Activated naive CD4-positive, alpha-beta T cell treated with anti-CD3 and anti-CD28 coated beads, Interleukin-2, amount 50 U/mL, for 72 hours (primary cell): Measurements from ENCODE around the gene RAMAC. TPM values are rescaled to one million over a fixed set of nuclear protein-coding genes. Genes with fewer than 3 reads are reported as not detected.
A peak's percentile ranks its signal among the peaks of the same experiment; 100 is the strongest.

Source experiments
- ATAC-seq, 2 donors: fragments of 150-1000 bp; cut with Tn5 transposase; 2 replicates each; pipeline ENCODE4 v1.10.0; 2021; ENCODE audit warnings: mild to moderate bottlenecking in 2 of 2, moderate library complexity in 2 of 2
- DNase-seq, 2 donors: peaks; one replicate each; pipeline ENCODE4 v3.0.0; 2021 to 2022; ENCODE audit warnings: low spot score in 2 of 2
- H3K27ac Mint-ChIP-seq, 2 donors: one replicate each; pipeline ENCODE4 v1.8.0; 2022; ENCODE audit warnings: mild to moderate bottlenecking in 2 of 2, mixed read lengths in 2 of 2
- H3K36me3 Mint-ChIP-seq, 2 donors: one replicate each; pipeline ENCODE4 v1.8.0; 2022; ENCODE audit warnings: mixed read lengths in 2 of 2
- H3K9me3 Mint-ChIP-seq, 2 donors: one replicate each; pipeline ENCODE4 v1.8.0; 2022; ENCODE audit warnings: mixed read lengths in 2 of 2
- total RNA-seq, 2 donors: library from RNA; stranded (reverse); gene quantifications; one replicate each; pipeline ENCODE4 v1.2.3, GENCODE V29; 2022

The RAMAC gene
- total RNA-seq, 2 donors from 2014 or later = 20.1 to 20.3 TPM

DNA sequence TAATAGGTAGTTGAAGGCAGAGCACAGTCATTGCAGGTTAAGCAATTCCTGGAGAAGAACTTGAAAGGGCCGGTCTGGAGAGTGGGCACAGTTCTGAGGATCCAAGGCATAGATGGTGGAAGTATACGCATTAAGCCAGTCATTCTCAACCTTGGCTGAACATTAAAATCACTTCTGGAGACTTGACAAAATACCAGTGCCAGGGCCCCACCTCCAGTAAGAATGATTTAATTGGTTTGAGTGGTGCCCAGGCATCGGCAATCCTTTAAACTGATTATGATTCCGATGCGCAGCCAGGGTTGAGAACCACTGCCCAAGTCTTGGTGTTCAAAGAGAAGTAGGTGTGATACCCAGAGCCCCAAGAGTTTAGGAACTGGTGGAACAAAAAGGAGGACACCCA lies 26.6 kb upstream of the RAMAC start:
- H3K9me3 Mint-ChIP-seq = no peaks in the 10 kb centered on the region
- no peak for ATAC-seq

DNA sequence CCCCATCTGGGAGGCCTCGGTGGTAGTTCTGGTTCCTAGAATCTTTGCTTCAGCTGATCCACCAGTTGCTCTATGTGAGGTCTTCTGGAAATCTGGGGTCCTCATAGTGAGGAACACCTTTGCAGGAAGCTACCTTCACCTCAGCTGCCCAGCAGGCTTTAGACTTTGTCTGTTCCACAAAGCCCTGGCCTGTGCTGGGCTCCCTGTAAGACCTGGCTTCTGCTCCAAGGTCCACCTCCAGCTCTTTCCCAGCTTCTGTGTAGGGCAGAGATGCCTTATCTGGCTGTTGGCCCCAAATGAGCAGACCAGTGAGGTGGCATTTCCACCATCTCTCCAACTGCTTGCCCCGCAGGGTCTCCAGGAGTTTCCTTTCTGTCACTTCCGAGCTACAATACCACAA lies 25.2 kb upstream of the RAMAC start:
- Mint-ChIP-seq H3K36me3 (no peaks in the 10 kb centered on the region), H3K27ac (no peak overlapping the region), H3K9me3 (no peaks in the 10 kb centered on the region)
- no peak for DNase-seq
- no peak for ATAC-seq

More for the DNA sequence above, 26.6 kb upstream of the RAMAC start:
- DNase-seq = no peak
- Mint-ChIP-seq H3K36me3 (no peaks in the 10 kb centered on the region), H3K27ac (no peak overlapping the region)

DNA sequence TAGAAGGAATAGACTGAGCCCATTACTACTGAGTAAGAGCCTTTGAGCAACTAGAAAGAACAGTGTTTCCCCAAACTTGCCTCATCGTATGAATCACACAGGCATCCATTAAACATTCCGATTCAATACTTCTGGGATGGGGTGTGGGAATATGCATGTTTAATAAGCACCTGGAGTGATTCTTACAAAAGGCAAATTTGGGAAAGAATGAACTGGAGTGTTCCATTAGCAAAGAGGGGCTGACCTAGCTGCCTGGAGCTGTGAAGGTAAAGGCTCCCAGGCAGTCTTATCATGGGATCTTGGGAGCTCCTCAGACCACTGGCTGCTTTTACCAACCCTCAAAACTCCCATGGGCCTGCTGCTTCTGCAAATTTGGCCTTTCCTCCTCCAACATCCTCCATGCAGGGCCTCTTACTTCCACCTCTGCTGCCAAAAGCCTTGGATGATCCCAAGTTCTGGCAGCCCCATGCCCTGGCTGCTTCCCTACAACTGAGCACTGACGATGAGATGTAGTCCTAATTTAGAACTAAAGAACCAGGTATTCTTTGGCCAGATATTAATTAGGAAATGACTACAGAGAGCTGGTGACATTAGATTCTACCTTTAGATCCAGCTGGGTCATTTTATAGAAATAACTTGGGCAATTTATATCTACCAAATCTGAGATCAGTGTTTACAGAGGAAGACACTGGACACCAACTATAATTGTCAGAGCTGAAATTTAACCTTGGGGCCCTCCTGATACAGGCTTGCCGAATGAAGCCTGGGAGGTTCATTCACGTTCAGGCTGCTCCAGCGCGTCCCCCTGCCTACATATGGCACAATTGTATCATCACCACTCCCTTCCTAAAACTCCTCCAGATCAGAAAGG lies 22.3 kb upstream of the RAMAC start:
- no peak for ATAC-seq
- no peak for DNase-seq
- Mint-ChIP-seq H3K36me3 (no peaks in the 10 kb centered on the region), H3K9me3 (no peaks in the 10 kb centered on the region), H3K27ac (no peak overlapping the region)

DNA sequence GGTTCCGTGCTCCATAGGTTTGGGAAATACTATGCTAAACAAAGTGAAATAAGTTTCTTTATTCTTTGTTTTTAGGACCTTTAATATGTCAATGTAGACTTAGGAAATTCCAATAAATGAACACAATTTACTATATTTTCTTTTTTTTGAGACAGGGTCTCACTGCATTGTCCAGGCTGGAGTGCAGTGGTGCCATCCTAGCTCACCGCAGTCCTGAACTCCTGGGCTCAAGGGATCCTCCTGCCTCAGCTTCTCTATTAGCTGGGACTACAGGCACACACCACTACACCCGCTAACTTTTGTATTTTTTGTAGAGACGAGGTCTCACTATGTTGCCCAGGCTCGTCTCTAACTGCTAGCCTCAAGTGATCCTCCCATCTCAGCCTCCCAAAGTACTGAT lies 21.1 kb upstream of the RAMAC start:
- ATAC-seq = no peak
- Mint-ChIP-seq H3K36me3 (no peaks in the 10 kb centered on the region), H3K9me3 (no peaks in the 10 kb centered on the region), H3K27ac (no peak overlapping the region)
- no peak for DNase-seq

DNA sequence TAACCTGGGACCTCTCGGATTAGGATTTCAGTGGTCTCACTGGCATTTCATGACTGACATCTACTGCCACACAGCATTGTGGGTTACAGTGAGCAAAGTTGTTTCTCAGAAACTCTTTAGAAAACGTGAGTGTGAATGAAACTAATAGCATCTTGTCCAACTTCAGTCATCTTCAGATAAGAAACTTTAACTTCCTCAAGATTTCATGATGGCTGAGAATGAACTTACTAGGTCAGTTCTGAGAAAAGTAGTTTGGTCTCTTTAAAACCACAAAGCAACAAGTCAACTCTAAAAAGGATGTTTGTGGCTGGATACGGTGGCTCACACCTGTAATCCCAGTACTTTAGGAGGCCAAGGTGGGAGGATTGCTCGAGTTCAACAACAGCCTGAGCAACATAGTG lies 19.3 kb upstream of the RAMAC start:
- H3K9me3 Mint-ChIP-seq = no peaks in the 10 kb centered on the region
- no peaks in the 10 kb centered on the region for H3K36me3 Mint-ChIP-seq
- ATAC-seq (peak; percentile 87 to 94), DNase-seq (no peak)
- no peak overlapping the region for H3K27ac Mint-ChIP-seq

DNA sequence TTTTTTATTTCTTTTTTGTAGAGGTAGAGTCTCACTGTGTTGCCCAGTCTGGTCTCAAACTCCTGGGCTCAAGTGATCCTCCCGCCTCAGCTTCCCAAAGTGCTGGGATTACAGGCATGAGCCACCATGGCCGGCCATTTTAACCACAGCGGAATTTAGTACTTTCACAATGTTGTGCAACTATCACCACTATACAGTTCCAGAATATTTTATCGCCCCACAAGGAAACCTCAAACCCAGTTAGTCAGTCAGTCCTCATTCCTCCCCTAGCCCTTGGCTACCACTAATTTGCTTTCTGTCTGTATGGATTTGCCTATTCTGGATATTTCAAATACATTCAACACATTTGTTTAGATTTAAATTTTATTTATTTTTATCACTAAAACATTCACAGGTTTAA lies 17.9 kb upstream of the RAMAC start:
- H3K9me3 Mint-ChIP-seq = no peaks in the 10 kb centered on the region
- no peak for ATAC-seq
- no peaks in the 10 kb centered on the region for H3K36me3 Mint-ChIP-seq
- DNase-seq = no peak
- H3K27ac Mint-ChIP-seq = no peak overlapping the region

DNA sequence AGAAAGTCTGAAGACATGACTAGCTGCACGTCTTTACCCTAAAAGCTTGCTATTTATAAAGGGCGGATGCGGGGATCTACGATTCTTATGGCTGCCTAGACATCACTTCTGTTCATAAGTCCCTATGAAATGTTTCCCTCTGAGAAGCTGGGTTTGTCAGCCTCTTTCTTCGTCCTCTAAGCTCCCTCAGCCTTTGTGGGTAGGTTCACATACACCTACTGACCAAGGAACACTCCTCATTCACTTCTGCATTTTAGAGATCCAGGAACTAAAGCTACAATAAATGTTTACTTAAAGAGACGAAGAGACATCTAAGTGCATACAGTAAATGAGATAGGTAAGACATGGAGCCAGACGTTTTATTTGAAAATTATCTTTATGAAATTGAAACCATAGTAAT lies 16.7 kb upstream of the RAMAC start:
- H3K36me3 Mint-ChIP-seq = no peaks in the 10 kb centered on the region
- no peak overlapping the region for H3K27ac Mint-ChIP-seq
- DNase-seq (no peak), ATAC-seq (no peak)
- H3K9me3 Mint-ChIP-seq = no peaks in the 10 kb centered on the region

DNA sequence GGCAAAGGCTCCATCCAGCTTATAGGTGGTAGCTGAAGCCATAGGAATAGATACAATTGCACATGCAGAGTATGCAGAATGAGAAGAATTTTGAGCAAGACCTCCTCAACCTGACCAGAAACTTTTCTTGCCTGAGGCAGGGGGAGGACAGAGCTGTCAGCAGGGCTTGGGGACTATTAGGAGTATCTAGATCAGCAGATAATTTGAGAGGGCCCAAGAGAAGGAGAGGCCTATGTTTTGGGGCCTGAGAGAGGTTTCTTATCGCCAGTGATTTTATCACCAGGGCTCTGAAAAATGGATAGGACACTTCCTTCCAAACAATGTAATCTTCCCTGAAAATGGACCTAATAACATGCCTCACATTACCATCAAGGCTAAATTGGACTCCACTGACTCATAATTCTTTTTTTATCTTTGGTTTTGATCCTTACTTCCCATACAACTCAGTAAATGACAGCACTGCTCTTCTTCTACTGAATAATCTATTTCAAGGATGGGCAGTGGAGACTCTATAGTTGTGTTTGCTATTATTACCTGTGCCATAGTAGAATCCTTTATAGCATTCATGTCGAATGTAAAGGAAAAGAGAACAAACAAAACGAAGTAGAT lies 15.8 kb upstream of the RAMAC start:
- Mint-ChIP-seq H3K9me3 (no peaks in the 10 kb centered on the region), H3K36me3 (no peaks in the 10 kb centered on the region), H3K27ac (no peak overlapping the region)
- ATAC-seq = no peak
- no peak for DNase-seq

DNA sequence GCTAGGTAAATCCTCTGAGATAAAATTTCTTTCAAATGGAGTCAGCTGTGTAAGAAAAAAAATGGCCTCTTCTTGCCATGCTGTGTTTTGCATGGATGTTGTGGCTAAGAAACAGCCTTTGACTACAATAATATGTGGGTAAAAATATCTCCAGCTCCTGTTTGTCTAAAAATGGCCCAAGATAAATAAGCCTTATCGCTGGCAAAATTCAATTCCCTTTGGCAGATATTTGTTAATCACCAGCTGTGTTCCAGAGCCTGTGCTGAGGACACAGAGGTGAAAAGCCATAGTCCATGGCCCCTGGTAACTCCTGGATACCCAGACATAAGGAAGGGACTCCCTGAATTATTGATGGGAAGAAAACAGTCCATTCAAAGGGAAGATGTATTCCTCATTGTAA lies 15.3 kb upstream of the RAMAC start:
- DNase-seq (no peak), ATAC-seq (no peak)
- Mint-ChIP-seq H3K9me3 (no peaks in the 10 kb centered on the region), H3K27ac (no peak overlapping the region), H3K36me3 (no peaks in the 10 kb centered on the region)

DNA sequence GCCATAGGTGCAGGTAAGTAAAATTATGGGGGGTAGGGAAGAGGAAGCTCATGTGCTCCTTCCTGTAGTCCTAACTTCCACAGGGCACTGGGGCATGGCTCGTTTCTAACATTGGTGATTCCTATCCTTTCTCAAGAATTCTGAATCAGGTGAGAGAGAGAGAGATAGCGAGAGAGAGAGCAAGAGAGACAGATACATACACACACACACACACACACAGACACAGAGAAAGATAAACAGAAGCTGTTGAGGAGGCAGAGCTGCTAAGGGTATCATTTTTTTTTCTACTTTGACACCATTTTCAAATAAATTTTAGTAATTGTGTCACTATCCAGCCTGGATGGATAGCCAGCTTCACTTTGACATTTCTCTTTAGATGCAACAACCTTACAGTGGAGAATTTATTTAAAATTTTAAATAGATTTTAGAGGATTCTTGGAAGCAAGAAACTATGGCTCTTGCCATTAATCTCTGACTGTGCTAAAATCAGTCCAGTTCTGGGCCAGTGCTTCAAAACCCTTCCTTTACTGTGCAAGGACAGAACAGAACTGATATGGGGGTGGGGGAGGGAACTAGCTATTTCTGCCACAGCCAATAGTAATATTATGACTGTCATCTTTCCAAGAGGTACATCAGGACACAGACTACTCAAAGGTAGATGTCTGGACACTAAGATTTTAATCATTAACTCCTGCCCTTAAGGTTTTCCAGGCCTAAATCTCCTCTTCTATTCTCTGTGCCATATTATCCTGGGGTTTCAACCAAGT lies 14.6 kb upstream of the RAMAC start:
- H3K36me3 Mint-ChIP-seq = no peaks in the 10 kb centered on the region
- DNase-seq = no peak
- H3K9me3 Mint-ChIP-seq = no peaks in the 10 kb centered on the region
- ATAC-seq = no peak
- no peak overlapping the region for H3K27ac Mint-ChIP-seq

DNA sequence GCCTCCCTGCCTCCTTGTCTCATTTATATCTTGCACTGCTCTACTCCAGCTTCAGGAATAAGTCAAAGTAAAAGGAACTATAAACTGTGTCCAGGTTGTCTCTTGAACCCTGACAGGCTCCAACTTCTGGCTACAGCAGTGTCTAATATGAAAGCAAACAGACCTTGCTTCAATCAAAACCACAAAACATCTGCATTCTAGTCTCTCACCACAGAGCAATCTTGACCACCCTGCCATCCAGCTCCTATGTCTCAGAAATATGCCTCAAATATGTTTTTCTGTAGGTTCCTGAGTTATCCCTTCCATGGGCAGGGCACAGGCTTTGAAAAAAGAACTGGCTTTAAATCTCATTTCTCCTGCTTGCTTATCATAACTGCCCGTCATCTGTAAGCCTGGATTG lies 13.0 kb upstream of the RAMAC start:
- H3K9me3 Mint-ChIP-seq = no peaks in the 10 kb centered on the region
- no peak for DNase-seq
- no peak for ATAC-seq
- H3K36me3 Mint-ChIP-seq = no peaks in the 10 kb centered on the region
- no peak overlapping the region for H3K27ac Mint-ChIP-seq

DNA sequence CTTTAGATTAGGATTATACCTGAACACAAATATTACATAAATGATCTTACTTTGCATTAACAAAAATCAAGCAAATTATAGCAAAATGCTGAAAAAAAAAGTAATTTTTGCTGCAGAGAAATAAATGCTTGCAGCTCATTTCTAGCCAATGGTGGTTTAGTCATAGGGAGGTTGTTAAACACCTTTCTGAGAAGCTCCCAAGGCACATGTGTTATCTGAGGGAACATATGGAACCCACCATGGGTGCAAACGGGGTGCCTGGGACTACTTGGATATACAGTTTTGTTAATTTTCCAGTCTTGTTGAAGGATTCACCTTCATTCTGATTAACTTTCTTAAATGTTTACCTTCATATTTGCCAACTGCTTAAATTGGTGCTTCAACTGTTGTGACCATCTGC lies 8.9 kb upstream of the RAMAC start:
- no peak overlapping the region for H3K27ac Mint-ChIP-seq
- no peak for DNase-seq
- H3K36me3 Mint-ChIP-seq = no peaks in the 10 kb centered on the region
- H3K9me3 Mint-ChIP-seq = no peaks in the 10 kb centered on the region
- ATAC-seq = no peak

DNA sequence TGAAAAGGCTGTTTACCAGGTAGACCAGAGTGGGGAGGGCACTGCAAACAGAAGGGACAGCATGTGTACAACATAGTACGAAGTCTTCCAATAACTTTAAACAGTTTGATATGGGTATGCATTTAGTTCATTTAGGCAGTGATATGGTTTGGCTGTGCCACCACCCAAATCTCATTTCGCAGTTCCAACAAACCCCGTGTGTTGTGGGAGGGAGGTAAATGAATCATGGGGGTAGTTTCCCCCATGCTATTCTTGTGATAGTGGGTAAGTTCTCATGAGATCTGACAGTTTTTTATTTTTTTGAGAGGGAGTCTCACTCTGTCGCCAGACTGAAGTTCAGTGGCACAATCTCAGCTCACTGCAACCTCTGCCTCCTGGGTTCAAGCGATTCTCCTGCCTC lies 7.6 kb upstream of the RAMAC start:
- ATAC-seq = peak; percentile 40 to 46
- Mint-ChIP-seq H3K36me3 (no peaks in the 10 kb centered on the region), H3K9me3 (no peaks in the 10 kb centered on the region), H3K27ac (no peak overlapping the region)
- DNase-seq = no peak

DNA sequence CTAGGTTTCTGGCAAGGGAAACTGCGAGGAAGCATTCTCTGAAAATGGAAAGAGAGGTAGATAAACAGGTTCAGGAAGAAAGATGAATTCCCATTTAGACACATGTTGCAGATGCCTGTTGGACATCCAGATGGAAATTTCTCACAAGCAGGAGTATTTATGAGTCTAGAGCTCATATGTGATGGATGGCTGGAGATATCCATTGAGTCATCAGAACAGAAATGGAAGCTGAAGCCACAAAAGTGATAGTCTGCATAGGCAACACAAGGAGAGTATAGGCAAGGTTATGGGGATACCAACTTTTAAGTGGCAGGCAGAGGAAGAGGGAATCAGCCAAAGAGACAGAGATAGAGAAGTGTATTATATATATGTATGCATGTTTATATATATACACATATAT lies 6.3 kb upstream of the RAMAC start:
- DNase-seq (no peak), ATAC-seq (no peak)
- H3K36me3 Mint-ChIP-seq = peaks cover 4% of the 10 kb centered on the region in 2 donors
- H3K27ac Mint-ChIP-seq = no peak overlapping the region
- H3K9me3 Mint-ChIP-seq = peaks cover 0 to under 1% of the 10 kb centered on the region in 2 donors

DNA sequence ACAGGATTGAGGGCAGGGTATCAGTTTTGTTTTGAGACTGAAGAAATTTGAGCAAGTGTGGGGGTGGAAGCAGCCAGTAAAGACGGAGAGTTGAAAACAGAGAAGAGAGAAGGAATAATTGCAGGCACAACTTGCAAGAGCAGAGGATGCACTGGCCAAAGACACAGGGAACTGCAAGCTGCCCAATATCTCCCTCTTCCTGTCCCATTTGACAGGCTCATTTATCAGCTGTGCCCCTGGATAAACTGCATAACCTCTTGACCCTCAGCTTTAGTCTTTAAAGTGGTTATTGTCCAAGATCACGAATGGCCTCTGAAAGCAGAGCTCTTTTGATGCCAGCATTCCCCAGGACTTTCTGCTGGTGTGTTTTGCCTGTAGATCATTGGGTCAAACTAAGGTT lies 5.0 kb upstream of the RAMAC start:
- DNase-seq = no peak
- no peak overlapping the region for H3K27ac Mint-ChIP-seq
- H3K9me3 Mint-ChIP-seq = peaks cover 5 to 7% of the 10 kb centered on the region in 2 donors
- peaks cover 12 to 16% of the 10 kb centered on the region in 2 donors for H3K36me3 Mint-ChIP-seq
- no peak for ATAC-seq

DNA sequence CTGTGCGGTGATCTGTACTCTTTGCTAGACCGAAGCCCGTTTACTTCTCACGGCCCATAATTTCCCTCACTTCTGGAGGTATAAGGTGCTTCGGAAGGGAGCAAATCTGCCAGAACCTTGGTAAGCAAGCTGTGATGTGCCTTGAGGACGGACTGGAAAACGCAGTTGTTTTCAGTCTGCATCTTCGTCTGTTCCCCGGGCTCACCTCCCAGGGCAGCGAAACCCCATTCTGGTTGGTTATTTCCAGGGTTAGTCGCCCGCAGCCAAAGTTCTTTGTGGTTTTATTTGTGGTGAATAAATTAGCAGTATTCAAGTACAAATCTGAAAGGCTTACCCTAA lies 401 bp downstream of the RAMAC start:
- DNase-seq (no peak), ATAC-seq (peak; percentile 29 to 42)
- Mint-ChIP-seq H3K36me3 (peaks cover 22 to 23% of the 10 kb centered on the region in 2 donors), H3K9me3 (peaks cover 5 to 7% of the 10 kb centered on the region in 2 donors), H3K27ac (peak overlapping the region; percentile 90 to 97)

DNA sequence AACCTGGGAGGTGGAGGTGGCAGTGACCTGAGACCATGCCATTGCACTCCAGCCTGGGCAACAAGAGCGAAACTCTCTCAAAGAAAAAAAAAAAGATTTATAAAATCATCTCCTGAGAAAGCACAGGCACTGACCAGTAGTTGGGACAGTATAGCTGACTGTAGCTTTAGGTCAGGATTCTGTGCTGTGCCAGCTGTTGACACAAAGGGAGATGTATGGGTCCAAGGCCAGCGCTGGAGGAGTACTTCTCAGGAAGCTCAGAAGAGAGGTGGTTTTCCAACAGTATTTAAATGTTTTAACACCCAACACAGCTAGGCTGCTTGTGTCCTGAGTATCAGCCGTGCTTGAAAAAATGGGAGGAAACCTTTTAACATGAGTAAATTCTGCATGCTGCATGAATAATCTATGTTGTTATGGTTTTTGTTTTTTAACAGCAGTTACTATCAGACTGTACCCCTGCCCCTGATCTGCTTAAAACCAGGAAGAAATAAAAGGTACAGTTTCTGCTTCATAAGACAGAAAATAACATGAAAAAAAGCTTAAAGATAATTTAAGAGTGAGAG lies 6.5 kb downstream of the RAMAC start:
- no peaks in the 10 kb centered on the region for H3K9me3 Mint-ChIP-seq
- ATAC-seq (no peak), DNase-seq (no peak)
- no peak overlapping the region for H3K27ac Mint-ChIP-seq
- peaks cover 5 to 7% of the 10 kb centered on the region in 2 donors for H3K36me3 Mint-ChIP-seq
